ENCODE results near the gene SLC5A11. TPM values are rescaled to one million over a fixed set of nuclear protein-coding genes. Genes with fewer than 3 reads are reported as not detected.

Gene SLC5A11
- total RNA-seq, 1 experiment from 2014 or later = 0.22 TPM

DNA sequence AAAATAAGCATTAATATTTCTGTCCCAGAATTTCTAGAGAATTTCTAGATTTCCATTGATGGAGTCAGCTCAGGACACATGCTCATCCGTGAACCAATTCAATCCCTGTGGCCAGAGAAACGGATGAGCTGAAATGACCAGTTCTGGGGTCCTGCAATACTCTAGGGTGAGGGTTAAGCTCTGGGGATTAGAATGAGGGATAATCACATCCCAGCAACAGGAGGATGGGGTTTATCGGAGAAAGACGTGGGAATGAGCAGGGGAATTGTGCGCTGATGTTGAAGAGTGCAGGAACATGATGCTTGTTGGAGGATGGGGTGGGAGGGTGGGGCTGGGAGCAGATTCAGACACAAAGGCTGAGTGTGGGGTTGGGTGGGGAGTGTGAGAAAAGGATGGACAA, 64.1 kb downstream of the SLC5A11 start:
- Histone ChIP-seq H3K9ac (ENCODE audit: extremely low read depth, insufficient read length, low read length) (no peak overlapping the region), H2BK12ac (ENCODE audit: insufficient read length, low read depth, low read length) (no peak overlapping the region), H2BK20ac (ENCODE audit: low read depth, low read length, poor library complexity, severe bottlenecking) (no peak overlapping the region), H3K4me2 (ENCODE audit: insufficient read depth, insufficient read length, low read length) (no peak overlapping the region), H2AK5ac (ENCODE audit: insufficient read length, low read length) (no peak overlapping the region), H3K14ac (ENCODE audit: insufficient read depth, low read length) (no peak overlapping the region), H3K4me1 (ENCODE audit: insufficient read depth, low read length) (no peaks in the 10 kb centered on the region), H2BK120ac (ENCODE audit: low read depth, low read length, poor library complexity, severe bottlenecking) (no peak overlapping the region), H3K27ac (ENCODE audit: insufficient read length, low read depth, low read length) (no peak overlapping the region), H4K20me1 (ENCODE audit: control insufficient read depth, insufficient read depth, insufficient read length) (no peaks in the 10 kb centered on the region), H3K4ac (ENCODE audit: low read depth, low read length) (no peak overlapping the region), H3K9me3 (ENCODE audit: control insufficient read depth, low read depth, low read length) (no peaks in the 10 kb centered on the region), H4K8ac (replicated peaks; ENCODE audit: insufficient read length, low read depth, low read length) (no peak overlapping the region), H3K27me3 (ENCODE audit: insufficient read depth, low read length) (no peaks in the 10 kb centered on the region), H3K79me2 (ENCODE audit: insufficient read depth, low read length) (no peaks in the 10 kb centered on the region), H3K79me1 (ENCODE audit: insufficient read depth, low read depth, low read length, poor library complexity, severe bottlenecking) (no peaks in the 10 kb centered on the region), H3K23me2 (ENCODE audit: insufficient read length, low read depth, low read length, poor library complexity, severe bottlenecking) (no peaks in the 10 kb centered on the region), H4K5ac (ENCODE audit: insufficient read length, low read depth, low read length) (no peak overlapping the region), H2AFZ (ENCODE audit: low read length) (no peak overlapping the region), H2BK5ac (ENCODE audit: insufficient read length, low read length) (no peak overlapping the region), H3K18ac (ENCODE audit: insufficient read length, low read depth, low read length) (no peak overlapping the region), H3K56ac (ENCODE audit: insufficient read length, low read depth, low read length) (no peak overlapping the region), H4K91ac (ENCODE audit: insufficient read length, low read depth, low read length) (no peak overlapping the region), H3K23ac (ENCODE audit: insufficient read length, low read depth, low read length) (no peak overlapping the region), H2BK15ac (ENCODE audit: low read depth, low read length) (no peak overlapping the region), H3T11ph (ENCODE audit: low read length) (no peak overlapping the region)
- TF ChIP-seq, protein P1, sequence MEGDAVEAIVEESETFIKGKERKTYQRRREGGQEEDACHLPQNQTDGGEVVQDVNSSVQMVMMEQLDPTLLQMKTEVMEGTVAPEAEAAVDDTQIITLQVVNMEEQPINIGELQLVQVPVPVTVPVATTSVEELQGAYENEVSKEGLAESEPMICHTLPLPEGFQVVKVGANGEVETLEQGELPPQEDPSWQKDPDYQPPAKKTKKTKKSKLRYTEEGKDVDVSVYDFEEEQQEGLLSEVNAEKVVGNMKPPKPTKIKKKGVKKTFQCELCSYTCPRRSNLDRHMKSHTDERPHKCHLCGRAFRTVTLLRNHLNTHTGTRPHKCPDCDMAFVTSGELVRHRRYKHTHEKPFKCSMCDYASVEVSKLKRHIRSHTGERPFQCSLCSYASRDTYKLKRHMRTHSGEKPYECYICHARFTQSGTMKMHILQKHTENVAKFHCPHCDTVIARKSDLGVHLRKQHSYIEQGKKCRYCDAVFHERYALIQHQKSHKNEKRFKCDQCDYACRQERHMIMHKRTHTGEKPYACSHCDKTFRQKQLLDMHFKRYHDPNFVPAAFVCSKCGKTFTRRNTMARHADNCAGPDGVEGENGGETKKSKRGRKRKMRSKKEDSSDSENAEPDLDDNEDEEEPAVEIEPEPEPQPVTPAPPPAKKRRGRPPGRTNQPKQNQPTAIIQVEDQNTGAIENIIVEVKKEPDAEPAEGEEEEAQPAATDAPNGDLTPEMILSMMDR (conservative IDR thresholded peaks at IDR 0.05) = no peak
- no peak for DNase-seq
- H3K27me3 Mint-ChIP-seq (ENCODE audit: low read depth) = peaks cover under 1% of the 10 kb centered on the region
- no CpG with 5 or more reads among the region's 5 CpGs for whole genome bisulfite sequencing (ENCODE audit: extremely low coverage, insufficient read length, low lambda C conversion rate)
- 0 out of 4 replicates have a peak, but pooled peaks cover 2 to 7% of the 10 kb centered on the region in 2 experiments for H3K4me1 Mint-ChIP-seq
- H3K4me3 Mint-ChIP-seq = no peak overlapping the region
- H3K36me3 Mint-ChIP-seq (ENCODE audit: insufficient read depth in 1 of 3, low read depth in 3 of 3) = no peaks in the 10 kb centered on the region
- H3K27ac Mint-ChIP-seq = no peak overlapping the region; a peak in 2 of 7 replicates
- no peaks in the 10 kb centered on the region for H3K9me3 Mint-ChIP-seq

All from H9 (cell line).